Transverse colon (tissue), 3 donors: Measurements from ENCODE around the gene ECM1.

Experiments used
- POLR2A ChIP-seq: fragments of 450-650 bp; IDR thresholded peaks from one replicate; pipeline ENCODE4 v1.6.1; 2016; ENCODE audit warnings: antibody characterized with exemption, mild to moderate bottlenecking, moderate library complexity
- TF ChIP-seq, protein P1 (sequence below), 5 experiments: fragments of 200-600 bp in 3 of 5; fragments of 450-650 bp in 2 of 5; sonication (generic) in 3 of 5; IDR thresholded peaks; 1 replicate in 2 of 5; 2 replicates in 3 of 5; pipeline ENCODE4 v1.5.1; 2016 to 2017; ENCODE audit warnings: antibody characterized with exemption in 5 of 5, inconsistent platforms in 3 of 5, mild to moderate bottlenecking in 2 of 5, moderate library complexity in 1 of 5

GRCh38 chr1:150474869-150475268 lies 33.0 kb upstream of the ECM1 start:
- TF ChIP-seq, protein P1, sequence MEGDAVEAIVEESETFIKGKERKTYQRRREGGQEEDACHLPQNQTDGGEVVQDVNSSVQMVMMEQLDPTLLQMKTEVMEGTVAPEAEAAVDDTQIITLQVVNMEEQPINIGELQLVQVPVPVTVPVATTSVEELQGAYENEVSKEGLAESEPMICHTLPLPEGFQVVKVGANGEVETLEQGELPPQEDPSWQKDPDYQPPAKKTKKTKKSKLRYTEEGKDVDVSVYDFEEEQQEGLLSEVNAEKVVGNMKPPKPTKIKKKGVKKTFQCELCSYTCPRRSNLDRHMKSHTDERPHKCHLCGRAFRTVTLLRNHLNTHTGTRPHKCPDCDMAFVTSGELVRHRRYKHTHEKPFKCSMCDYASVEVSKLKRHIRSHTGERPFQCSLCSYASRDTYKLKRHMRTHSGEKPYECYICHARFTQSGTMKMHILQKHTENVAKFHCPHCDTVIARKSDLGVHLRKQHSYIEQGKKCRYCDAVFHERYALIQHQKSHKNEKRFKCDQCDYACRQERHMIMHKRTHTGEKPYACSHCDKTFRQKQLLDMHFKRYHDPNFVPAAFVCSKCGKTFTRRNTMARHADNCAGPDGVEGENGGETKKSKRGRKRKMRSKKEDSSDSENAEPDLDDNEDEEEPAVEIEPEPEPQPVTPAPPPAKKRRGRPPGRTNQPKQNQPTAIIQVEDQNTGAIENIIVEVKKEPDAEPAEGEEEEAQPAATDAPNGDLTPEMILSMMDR (IDR thresholded peaks at IDR 0.05) = no peak
- no peak for TF ChIP-seq POLR2A
